ENCODE results near the gene REELD1. TPM values are rescaled to one million over a fixed set of nuclear protein-coding genes. Genes with fewer than 3 reads are reported as not detected.
A peak's percentile ranks its signal among the peaks of the same experiment; 100 is the strongest.

The REELD1 gene
- total RNA-seq, 1 experiment from 2014 or later: 0.25 TPM

DNA sequence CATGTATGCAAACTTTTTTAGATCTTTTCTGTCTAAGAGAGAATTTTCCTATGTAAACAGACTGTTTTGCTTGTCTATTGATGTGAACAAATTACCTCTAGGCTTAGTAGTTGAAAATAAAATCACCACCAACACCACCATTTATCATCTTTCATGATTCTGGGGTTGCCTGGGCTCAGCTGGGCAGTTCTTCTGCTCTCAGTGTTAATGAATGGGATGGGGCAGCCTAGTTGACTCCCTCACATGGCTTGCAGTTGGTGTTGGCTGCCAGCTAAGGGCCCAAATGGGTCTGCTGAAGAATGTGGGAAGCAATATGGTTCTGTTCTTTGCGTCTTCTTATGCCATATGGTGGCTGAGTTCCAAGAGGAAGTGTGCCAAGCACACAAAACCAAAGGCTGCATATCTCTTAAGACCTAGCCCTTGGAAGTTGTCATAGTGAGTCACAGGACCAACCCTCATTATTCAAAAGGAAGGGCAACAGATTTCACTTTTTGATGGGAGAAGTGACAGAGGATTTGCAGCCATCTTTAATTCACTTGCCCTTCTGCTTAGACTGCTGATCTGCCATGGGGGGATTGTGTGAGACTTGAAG lies 17.9 kb downstream of the REELD1 start:
- ChIA-PET POLR2A (no interaction called here), RAD21 (ENCODE audit: low non-redundant PET in 1 of 2, low total read pairs in 2 of 2, uncharacterized antibody in 2 of 2, unreplicated experiment in 2 of 2) (no interaction called here), CTCF (no interaction called here)
- Histone ChIP-seq H3K79me2 (ENCODE audit: insufficient read depth, low read length) (no peaks in the 10 kb centered on the region), H3K36me3 (ENCODE audit: control insufficient read depth in 1 of 2, insufficient read depth in 2 of 2, low read length in 2 of 2) (no peaks in the 10 kb centered on the region), H3K4me2 (ENCODE audit: low read length) (no peak overlapping the region), H3K9me2 (ENCODE audit: insufficient read depth) (no peaks in the 10 kb centered on the region), H3K9me3 (ENCODE audit: control insufficient read depth in 1 of 2, insufficient read depth in 1 of 2, low read depth in 1 of 2, low read length in 2 of 2) (no peaks in the 10 kb centered on the region), H3K27me3 (ENCODE audit: insufficient read depth, low read length) (no peaks in the 10 kb centered on the region), H3K4me3 (replicated peaks in 1 of 2; ENCODE audit: low read depth in 1 of 2, low read length in 2 of 2) (no peak overlapping the region), H3K9ac (ENCODE audit: low read length) (no peak overlapping the region), H2AFZ (ENCODE audit: low read depth, low read length, poor library complexity, severe bottlenecking) (peak overlapping the region; percentile 49), H4K20me1 (ENCODE audit: insufficient read depth) (no peaks in the 10 kb centered on the region), H3K27ac (ENCODE audit: low read depth, low read length) (no peak overlapping the region), H3K4me1 (ENCODE audit: control insufficient read depth in 1 of 2, insufficient read depth in 2 of 2, low read length in 2 of 2) (peaks cover 0 to 6% of the 10 kb centered on the region in 2 experiments; a peak in 2 of 4 replicates)
- no TSS peak for BruUV-seq (replicated peaks)
- intact Hi-C loops (cut with micrococcal nuclease): no loop called here
- TF ChIP-seq ZFX (IDR thresholded peaks at IDR 0.05) (no peak), CTCF (IDR thresholded peaks at IDR 0.05 in 2 of 3, conservative IDR thresholded peaks at IDR 0.05 in 1 of 3; ENCODE audit: borderline replicate concordance in 1 of 3, insufficient read depth in 1 of 3, low read depth in 2 of 3, low read length in 2 of 3) (no peak), EGR1 (IDR thresholded peaks at IDR 0.05; ENCODE audit: low read depth) (no peak), FOSL1 (IDR thresholded peaks at IDR 0.05; ENCODE audit: low read depth) (0 out of 2 replicates have a peak, but pooled peaks have one; percentile 9), TCF7L2 (IDR thresholded peaks at IDR 0.05; ENCODE audit: borderline replicate concordance, extremely low read depth, insufficient read depth, insufficient read length) (no peak), JUND (IDR thresholded peaks at IDR 0.05) (no peak)
- TF ChIP-seq, protein P1, sequence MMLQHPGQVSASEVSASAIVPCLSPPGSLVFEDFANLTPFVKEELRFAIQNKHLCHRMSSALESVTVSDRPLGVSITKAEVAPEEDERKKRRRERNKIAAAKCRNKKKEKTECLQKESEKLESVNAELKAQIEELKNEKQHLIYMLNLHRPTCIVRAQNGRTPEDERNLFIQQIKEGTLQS (IDR thresholded peaks at IDR 0.05): no peak
- ATAC-seq (no peak), DNase-seq (ENCODE audit: low read depth, low spot score) (no peak)

GRCh38 chr4:146235654-146236177 lies 21.4 kb downstream of the REELD1 start:
- POLR2A ChIA-PET: no interaction called here
- Histone ChIP-seq H3K4me2 (ENCODE audit: low read length) (no peak overlapping the region), H4K20me1 (ENCODE audit: insufficient read depth) (no peaks in the 10 kb centered on the region), H3K4me1 (ENCODE audit: control insufficient read depth in 1 of 2, insufficient read depth in 2 of 2, low read length in 2 of 2) (peaks cover 3 to 12% of the 10 kb centered on the region in 2 experiments; a peak in 3 of 4 replicates), H2AFZ (ENCODE audit: low read depth, low read length, poor library complexity, severe bottlenecking) (no peak overlapping the region), H3K79me2 (ENCODE audit: insufficient read depth, low read length) (no peaks in the 10 kb centered on the region), H3K27me3 (ENCODE audit: insufficient read depth, low read length) (no peaks in the 10 kb centered on the region), H3K9ac (ENCODE audit: low read length) (no peak overlapping the region), H3K9me2 (ENCODE audit: insufficient read depth) (no peaks in the 10 kb centered on the region), H3K36me3 (ENCODE audit: control insufficient read depth in 1 of 2, insufficient read depth in 2 of 2, low read length in 2 of 2) (no peaks in the 10 kb centered on the region), H3K27ac (ENCODE audit: low read depth, low read length) (no peak overlapping the region), H3K4me3 (replicated peaks in 1 of 2; ENCODE audit: low read depth in 1 of 2, low read length in 2 of 2) (no peak overlapping the region), H3K9me3 (ENCODE audit: control insufficient read depth in 1 of 2, insufficient read depth in 1 of 2, low read depth in 1 of 2, low read length in 2 of 2) (no peaks in the 10 kb centered on the region)
- ATAC-seq (no peak), DNase-seq (ENCODE audit: low read depth, low spot score) (no peak)
- RAD21 ChIA-PET (ENCODE audit: low non-redundant PET in 1 of 2, low total read pairs in 2 of 2, uncharacterized antibody in 2 of 2, unreplicated experiment in 2 of 2): no interaction called here
- intact Hi-C loops (cut with micrococcal nuclease): no loop called here
- CTCF ChIA-PET: no interaction called here
- TF ChIP-seq ZFX (IDR thresholded peaks at IDR 0.05): no peak
- TF ChIP-seq CEBPB (IDR thresholded peaks at IDR 0.05; ENCODE audit: low read depth): no peak
- TF ChIP-seq SRF (IDR thresholded peaks at IDR 0.05; ENCODE audit: low read depth): no peak
- TF ChIP-seq MAX (IDR thresholded peaks at IDR 0.05): no peak
- no peak for TF ChIP-seq EZH2 (IDR thresholded peaks at IDR 0.05)
- no peak for TF ChIP-seq ELF1 (IDR thresholded peaks at IDR 0.05; ENCODE audit: borderline replicate concordance, low read depth)
- no peak for TF ChIP-seq REST (IDR thresholded peaks at IDR 0.05; ENCODE audit: low read depth)
- TF ChIP-seq TCF7L2 (IDR thresholded peaks at IDR 0.05; ENCODE audit: borderline replicate concordance, extremely low read depth, insufficient read depth, insufficient read length): no peak
- no peak for TF ChIP-seq CBX3 (IDR thresholded peaks at IDR 0.05; ENCODE audit: low read depth)
- BruUV-seq (replicated peaks): no TSS peak

Data from HCT116 (cell line).